ENCODE results near the gene EEF1E1. TPM values are rescaled to one million over a fixed set of nuclear protein-coding genes. Genes with fewer than 3 reads are reported as not detected.

EEF1E1 gene
- total RNA-seq, 1 donor from 2014 or later = 44.5 TPM

- Mint-ChIP-seq H3K9me3 (ENCODE audit: unreplicated experiment) (peaks cover 3% of the 10 kb centered on the region), H3K4me3 (ENCODE audit: unreplicated experiment) (no peak overlapping the region), H3K36me3 (ENCODE audit: low read depth, unreplicated experiment) (peaks cover 36% of the 10 kb centered on the region), H3K4me1 (ENCODE audit: low read depth, unreplicated experiment) (peaks cover 42% of the 10 kb centered on the region), H3K27me3 (ENCODE audit: low read depth, unreplicated experiment) (no peaks in the 10 kb centered on the region), H3K27ac (ENCODE audit: unreplicated experiment) (peak overlapping the region; percentile 48)
- Histone ChIP-seq H3K79me2 (ENCODE audit: insufficient read depth, low read length) (peaks cover 3% of the 10 kb centered on the region), H3K4me1 (ENCODE audit: insufficient read depth, low read length) (peaks cover 35% of the 10 kb centered on the region), H3K9ac (ENCODE audit: low read length) (no peak overlapping the region), H4K20me1 (ENCODE audit: insufficient read depth, low read length) (no peaks in the 10 kb centered on the region), H3K4me3 (ENCODE audit: insufficient read depth, low read depth, low read length) (no peak overlapping the region), H3K27ac (ENCODE audit: low read depth, low read length) (no peak overlapping the region), H3K27me3 (ENCODE audit: insufficient read depth, low read length) (no peaks in the 10 kb centered on the region), H2AFZ (ENCODE audit: low read depth, low read length) (no peak overlapping the region), H3K9me3 (ENCODE audit: insufficient read depth, low read depth, low read length) (no peaks in the 10 kb centered on the region), H3K36me3 (ENCODE audit: insufficient read depth, low read length) (peaks cover 30% of the 10 kb centered on the region), H3K4me2 (ENCODE audit: low read length) (no peak overlapping the region)
- no peak for TF ChIP-seq CTCF (IDR thresholded peaks at IDR 0.05; ENCODE audit: insufficient read depth, low read depth, low read length)
- TF ChIP-seq EZH2 (IDR thresholded peaks at IDR 0.05; ENCODE audit: insufficient read depth, low read length) = no peak
- FAIRE-seq (no peak), DNase-seq (ENCODE audit: low read depth) (no peak)
Measured at GRCh38 chr6:8086755-8087306, 15.5 kb downstream of the EEF1E1 start.

- peak overlapping the region; percentile 70 for H3K9ac ChIP-seq (ENCODE audit: low read length)
- no peak overlapping the region for H3K4me3 ChIP-seq (ENCODE audit: insufficient read depth, low read depth, low read length)
- Mint-ChIP-seq H3K27ac (ENCODE audit: unreplicated experiment) (peak overlapping the region; percentile 96), H3K36me3 (ENCODE audit: low read depth, unreplicated experiment) (peaks cover 25% of the 10 kb centered on the region), H3K4me3 (ENCODE audit: unreplicated experiment) (no peak overlapping the region), H3K9me3 (ENCODE audit: unreplicated experiment) (peaks cover 3% of the 10 kb centered on the region), H3K4me1 (ENCODE audit: low read depth, unreplicated experiment) (peaks cover 55% of the 10 kb centered on the region), H3K27me3 (ENCODE audit: low read depth, unreplicated experiment) (no peaks in the 10 kb centered on the region)
- TF ChIP-seq EZH2 (IDR thresholded peaks at IDR 0.05; ENCODE audit: insufficient read depth, low read length) (no peak), CTCF (IDR thresholded peaks at IDR 0.05; ENCODE audit: insufficient read depth, low read depth, low read length) (no peak)
- H3K79me2 ChIP-seq (ENCODE audit: insufficient read depth, low read length) = peaks cover 7% of the 10 kb centered on the region
- no peak overlapping the region for H2AFZ ChIP-seq (ENCODE audit: low read depth, low read length)
- no peaks in the 10 kb centered on the region for H3K9me3 ChIP-seq (ENCODE audit: insufficient read depth, low read depth, low read length)
- H3K4me1 ChIP-seq (ENCODE audit: insufficient read depth, low read length) = peaks cover 46% of the 10 kb centered on the region
- peak; percentile 90 for DNase-seq (ENCODE audit: low read depth)
- H4K20me1 ChIP-seq (ENCODE audit: insufficient read depth, low read length) = no peaks in the 10 kb centered on the region
- peaks cover 19% of the 10 kb centered on the region for H3K36me3 ChIP-seq (ENCODE audit: insufficient read depth, low read length)
- peak; percentile 50 for FAIRE-seq
- peak overlapping the region; percentile 67 for H3K4me2 ChIP-seq (ENCODE audit: low read length)
- peak overlapping the region; percentile 97 for H3K27ac ChIP-seq (ENCODE audit: low read depth, low read length)
- no peaks in the 10 kb centered on the region for H3K27me3 ChIP-seq (ENCODE audit: insufficient read depth, low read length)
Measured at GRCh38 chr6:8085053-8085511, 17.3 kb downstream of the EEF1E1 start.

GRCh38 chr6:8084586-8084985 is 17.8 kb downstream of the EEF1E1 start:
- peak overlapping the region; percentile 97 for H3K27ac ChIP-seq (ENCODE audit: low read depth, low read length)

More at GRCh38 chr6:8084586-8084985, 17.8 kb downstream of the EEF1E1 start:
- peaks cover 47% of the 10 kb centered on the region for H3K4me1 ChIP-seq (ENCODE audit: insufficient read depth, low read length)
- H4K20me1 ChIP-seq (ENCODE audit: insufficient read depth, low read length) = no peaks in the 10 kb centered on the region
- FAIRE-seq = no peak
- DNase-seq (ENCODE audit: low read depth) = peak; percentile 14
- peaks cover 7% of the 10 kb centered on the region for H3K79me2 ChIP-seq (ENCODE audit: insufficient read depth, low read length)
- H3K4me3 ChIP-seq (ENCODE audit: insufficient read depth, low read depth, low read length) = no peak overlapping the region
- Mint-ChIP-seq H3K9me3 (ENCODE audit: unreplicated experiment) (peaks cover 3% of the 10 kb centered on the region), H3K4me1 (ENCODE audit: low read depth, unreplicated experiment) (peaks cover 59% of the 10 kb centered on the region), H3K36me3 (ENCODE audit: low read depth, unreplicated experiment) (peaks cover 24% of the 10 kb centered on the region), H3K4me3 (ENCODE audit: unreplicated experiment) (no peak overlapping the region), H3K27ac (ENCODE audit: unreplicated experiment) (peak overlapping the region; percentile 96), H3K27me3 (ENCODE audit: low read depth, unreplicated experiment) (no peaks in the 10 kb centered on the region)
- H3K27me3 ChIP-seq (ENCODE audit: insufficient read depth, low read length) = no peaks in the 10 kb centered on the region
- no peaks in the 10 kb centered on the region for H3K9me3 ChIP-seq (ENCODE audit: insufficient read depth, low read depth, low read length)
- H2AFZ ChIP-seq (ENCODE audit: low read depth, low read length) = no peak overlapping the region
- no peak for TF ChIP-seq EZH2 (IDR thresholded peaks at IDR 0.05; ENCODE audit: insufficient read depth, low read length)
- TF ChIP-seq CTCF (IDR thresholded peaks at IDR 0.05; ENCODE audit: insufficient read depth, low read depth, low read length) = no peak
- H3K9ac ChIP-seq (ENCODE audit: low read length) = peak overlapping the region; percentile 70
- peak overlapping the region; percentile 67 for H3K4me2 ChIP-seq (ENCODE audit: low read length)
- peaks cover 19% of the 10 kb centered on the region for H3K36me3 ChIP-seq (ENCODE audit: insufficient read depth, low read length)
